ENCODE data around the gene ENAM. TPM values are rescaled to one million over a fixed set of nuclear protein-coding genes. Genes with fewer than 3 reads are reported as not detected.

The ENAM gene
- total RNA-seq, 1 donor from 2014 or later: not detected

DNA sequence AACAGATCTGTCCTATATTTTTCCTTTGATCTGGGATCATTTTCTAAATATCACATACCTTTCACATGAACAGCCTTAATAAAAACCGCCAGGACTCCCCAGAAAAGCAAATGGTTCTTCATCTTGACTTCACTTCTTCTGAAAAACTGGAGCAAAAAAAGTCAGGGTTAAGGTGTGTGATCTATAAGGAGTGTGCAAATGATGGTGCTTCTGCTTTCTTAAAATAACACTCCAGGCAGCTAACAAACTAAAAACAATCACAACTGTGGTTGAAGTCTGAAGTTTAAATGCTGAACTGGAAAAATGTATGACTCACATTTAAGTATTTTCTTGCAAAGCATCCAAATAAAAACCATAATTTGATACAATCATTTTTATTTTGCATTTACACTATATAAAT is 37.8 kb downstream of the ENAM start, which contains the start of gene JCHAIN:
JCHAIN (minus strand) TSS at position 140 of the 400 bp plus-strand sequence; CDS start at position 122, 18 bp downstream.
- no peak within 1 kb of the TSS for H3K4me3 ChIP-seq
- TF ChIP-seq, protein P1, sequence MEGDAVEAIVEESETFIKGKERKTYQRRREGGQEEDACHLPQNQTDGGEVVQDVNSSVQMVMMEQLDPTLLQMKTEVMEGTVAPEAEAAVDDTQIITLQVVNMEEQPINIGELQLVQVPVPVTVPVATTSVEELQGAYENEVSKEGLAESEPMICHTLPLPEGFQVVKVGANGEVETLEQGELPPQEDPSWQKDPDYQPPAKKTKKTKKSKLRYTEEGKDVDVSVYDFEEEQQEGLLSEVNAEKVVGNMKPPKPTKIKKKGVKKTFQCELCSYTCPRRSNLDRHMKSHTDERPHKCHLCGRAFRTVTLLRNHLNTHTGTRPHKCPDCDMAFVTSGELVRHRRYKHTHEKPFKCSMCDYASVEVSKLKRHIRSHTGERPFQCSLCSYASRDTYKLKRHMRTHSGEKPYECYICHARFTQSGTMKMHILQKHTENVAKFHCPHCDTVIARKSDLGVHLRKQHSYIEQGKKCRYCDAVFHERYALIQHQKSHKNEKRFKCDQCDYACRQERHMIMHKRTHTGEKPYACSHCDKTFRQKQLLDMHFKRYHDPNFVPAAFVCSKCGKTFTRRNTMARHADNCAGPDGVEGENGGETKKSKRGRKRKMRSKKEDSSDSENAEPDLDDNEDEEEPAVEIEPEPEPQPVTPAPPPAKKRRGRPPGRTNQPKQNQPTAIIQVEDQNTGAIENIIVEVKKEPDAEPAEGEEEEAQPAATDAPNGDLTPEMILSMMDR (IDR thresholded peaks at IDR 0.05): no peak
- no peak for TF ChIP-seq POLR2A (IDR thresholded peaks at IDR 0.05)
- TF ChIP-seq POLR2AphosphoS5 (IDR thresholded peaks at IDR 0.05; ENCODE audit: insufficient read depth in 1 of 2, low read depth in 1 of 2): no peak
- no peak for DNase-seq (ENCODE audit: extremely low spot score in 2 of 2)
- no peaks in the 10 kb centered on the region for H3K4me1 ChIP-seq
- H3K27ac ChIP-seq: no peak within 1 kb of the TSS
- H3K27me3 ChIP-seq: no peaks in the 10 kb centered on the region
- no peaks in the 10 kb centered on the region for H3K36me3 ChIP-seq
- no peaks in the 10 kb centered on the region for H3K9me3 ChIP-seq
- intact Hi-C loops (cut with DNase I): no loop called here

DNA sequence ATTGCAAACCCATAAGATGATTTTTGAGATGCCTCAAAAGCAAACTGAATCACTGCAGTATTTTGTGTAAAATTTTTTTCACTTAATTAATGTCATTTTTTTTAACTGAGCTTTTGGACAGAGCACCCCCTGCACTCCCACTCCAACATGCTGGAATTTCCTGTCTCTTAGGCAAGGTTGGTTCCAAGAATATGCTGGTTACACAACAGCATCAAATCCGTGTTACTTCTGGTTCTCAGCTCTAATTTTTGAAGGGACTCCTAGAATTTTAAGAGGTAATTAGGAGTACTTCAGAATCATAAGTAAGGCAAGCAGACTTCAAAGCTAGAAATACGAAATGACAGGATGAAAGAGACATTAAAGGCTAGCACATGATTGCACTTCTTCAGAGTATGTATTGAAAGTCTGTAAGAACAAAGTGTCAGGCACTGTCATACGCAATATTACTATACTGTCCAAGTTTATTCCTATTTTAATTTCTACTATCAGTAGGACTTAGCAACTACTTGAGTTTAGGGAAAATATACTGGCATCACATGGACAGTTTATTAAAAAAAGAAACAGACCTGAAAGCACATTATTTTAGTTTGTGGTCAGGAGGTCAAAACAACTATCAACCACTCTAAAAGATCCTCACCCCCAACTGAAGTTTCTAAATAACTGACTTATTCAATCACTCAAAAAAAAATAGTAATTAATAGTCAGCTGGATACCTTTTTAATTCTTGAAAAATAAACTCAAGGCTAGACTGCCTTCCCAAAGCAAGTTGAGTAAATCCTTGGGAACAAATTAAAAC is 39.4 kb downstream of the ENAM start:
- H3K36me3 ChIP-seq: no peaks in the 10 kb centered on the region
- H3K4me3 ChIP-seq: no peak overlapping the region
- TF ChIP-seq, protein P1 (IDR thresholded peaks at IDR 0.05): no peak
- TF ChIP-seq POLR2AphosphoS5 (IDR thresholded peaks at IDR 0.05; ENCODE audit: insufficient read depth in 1 of 2, low read depth in 1 of 2) (no peak), POLR2A (IDR thresholded peaks at IDR 0.05) (no peak)
- no peaks in the 10 kb centered on the region for H3K27me3 ChIP-seq
- no peak overlapping the region for H3K27ac ChIP-seq
- no peaks in the 10 kb centered on the region for H3K9me3 ChIP-seq
- H3K4me1 ChIP-seq: no peaks in the 10 kb centered on the region
- intact Hi-C loops (cut with DNase I): no loop called here
- no peak for DNase-seq (ENCODE audit: extremely low spot score in 2 of 2)

DNA sequence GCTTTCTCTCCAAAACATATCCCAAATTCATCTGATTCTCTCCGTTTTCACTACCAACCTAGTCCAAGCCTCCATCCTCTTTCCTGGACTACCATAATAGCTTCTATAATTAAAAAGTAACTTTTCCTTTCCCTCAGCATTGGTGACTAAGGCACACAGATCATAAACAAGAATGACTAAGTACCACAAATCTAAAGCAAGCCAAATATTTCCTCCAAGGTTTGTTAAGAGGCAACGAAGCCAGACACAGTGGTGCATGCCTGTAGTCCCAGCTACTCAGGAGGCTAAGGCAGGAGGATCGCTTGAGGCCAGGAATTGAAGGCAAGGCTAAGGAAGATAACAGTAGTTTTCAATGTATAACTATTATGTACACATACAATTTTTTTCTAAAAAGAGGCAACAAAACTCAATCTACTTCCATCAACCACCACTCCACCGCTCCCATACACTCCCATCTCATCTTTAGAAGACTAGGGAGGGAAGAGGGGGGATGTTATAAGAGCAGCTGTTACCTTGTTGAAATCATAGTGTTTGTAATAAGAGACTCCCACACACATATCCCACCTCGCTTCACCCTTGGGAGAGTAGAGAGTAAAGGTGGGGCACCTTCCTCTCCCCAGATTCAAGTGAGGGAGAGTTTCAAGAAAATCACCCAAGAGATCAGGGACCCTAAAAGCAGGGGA is 41.9 kb downstream of the ENAM start:
- Histone ChIP-seq H3K36me3 (no peaks in the 10 kb centered on the region), H3K4me3 (no peak overlapping the region), H3K27ac (no peak overlapping the region), H3K9me3 (no peaks in the 10 kb centered on the region), H3K27me3 (no peaks in the 10 kb centered on the region), H3K4me1 (no peaks in the 10 kb centered on the region)
- no peak for DNase-seq (ENCODE audit: extremely low spot score in 2 of 2)
- TF ChIP-seq, protein P1 (IDR thresholded peaks at IDR 0.05): no peak
- TF ChIP-seq POLR2AphosphoS5 (IDR thresholded peaks at IDR 0.05; ENCODE audit: insufficient read depth in 1 of 2, low read depth in 1 of 2): no peak
- TF ChIP-seq POLR2A (IDR thresholded peaks at IDR 0.05): no peak
- intact Hi-C loops (cut with DNase I): no loop called here

DNA sequence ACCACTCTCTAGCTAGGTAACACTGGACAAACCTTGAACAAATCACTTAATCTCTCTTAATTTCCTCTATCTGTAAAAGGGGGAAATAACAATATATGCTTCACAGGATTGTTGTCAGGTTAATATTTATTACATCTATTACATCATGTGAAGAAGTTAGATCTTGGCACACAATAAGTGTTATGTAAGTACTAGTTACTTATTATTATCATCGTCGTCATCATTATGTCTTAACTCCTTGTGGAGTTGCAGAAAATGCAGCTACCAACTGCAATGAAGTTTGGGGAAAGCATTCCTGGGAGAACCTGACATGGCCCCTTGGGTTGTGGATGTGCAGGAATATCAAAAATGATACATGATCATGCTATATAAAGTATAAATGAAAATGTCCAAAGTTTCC is 42.5 kb downstream of the ENAM start:
- Histone ChIP-seq H3K36me3 (no peaks in the 10 kb centered on the region), H3K27ac (no peak overlapping the region), H3K9me3 (no peaks in the 10 kb centered on the region), H3K4me1 (no peaks in the 10 kb centered on the region), H3K27me3 (no peaks in the 10 kb centered on the region), H3K4me3 (no peak overlapping the region)
- DNase-seq (ENCODE audit: extremely low spot score in 2 of 2): no peak
- TF ChIP-seq POLR2AphosphoS5 (IDR thresholded peaks at IDR 0.05; ENCODE audit: insufficient read depth in 1 of 2, low read depth in 1 of 2): no peak
- intact Hi-C loops (cut with DNase I): no loop called here

DNA sequence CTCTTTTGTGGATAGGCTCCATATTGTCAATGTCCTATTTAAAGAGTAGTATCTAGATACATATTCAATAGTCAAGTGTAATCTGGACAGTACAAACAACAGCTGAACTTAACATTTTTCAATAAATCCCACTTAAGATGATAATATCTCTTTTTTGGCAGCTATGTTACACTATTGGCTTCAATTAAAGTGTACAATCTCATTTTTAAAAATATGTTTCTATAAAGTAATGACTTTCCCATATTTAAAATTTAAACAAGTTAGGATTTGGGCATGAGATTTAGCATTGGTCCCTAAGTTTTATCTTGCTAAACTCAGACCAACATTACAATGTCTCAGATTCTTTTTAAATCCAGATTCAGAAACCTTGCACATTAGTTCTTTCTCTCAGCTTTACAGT is 45.6 kb downstream of the ENAM start:
- no peak for TF ChIP-seq POLR2A (IDR thresholded peaks at IDR 0.05)
- Histone ChIP-seq H3K4me3 (no peak overlapping the region), H3K9me3 (no peaks in the 10 kb centered on the region), H3K36me3 (no peaks in the 10 kb centered on the region), H3K4me1 (no peaks in the 10 kb centered on the region), H3K27me3 (no peaks in the 10 kb centered on the region), H3K27ac (no peak overlapping the region)
- DNase-seq (ENCODE audit: extremely low spot score in 2 of 2): no peak
- intact Hi-C loops (cut with DNase I): no loop called here

DNA sequence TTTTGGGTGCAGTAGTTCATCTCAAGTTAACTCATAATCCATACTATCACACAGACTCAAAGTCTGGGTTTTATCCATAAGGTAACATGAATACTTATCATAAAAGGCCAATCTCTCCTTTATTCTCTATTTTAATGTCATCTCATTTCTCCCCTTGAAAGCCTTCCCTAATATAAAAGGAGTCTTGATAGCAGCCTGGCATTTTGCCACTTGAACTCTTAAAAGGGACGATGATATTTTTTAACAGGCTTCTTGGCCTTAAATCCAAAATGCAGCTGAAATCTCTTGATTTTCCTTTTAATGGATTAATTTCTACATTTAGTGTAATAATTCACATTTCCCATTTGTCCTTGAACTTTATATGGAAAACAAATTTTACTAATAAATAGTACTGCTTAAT is 46.2 kb downstream of the ENAM start:
- intact Hi-C loops (cut with DNase I): no loop called here
- H3K27ac ChIP-seq: no peak overlapping the region
- no peak for DNase-seq (ENCODE audit: extremely low spot score in 2 of 2)
- TF ChIP-seq POLR2A (IDR thresholded peaks at IDR 0.05): no peak
- TF ChIP-seq, protein P1 (IDR thresholded peaks at IDR 0.05): no peak
- no peak for TF ChIP-seq POLR2AphosphoS5 (IDR thresholded peaks at IDR 0.05; ENCODE audit: insufficient read depth in 1 of 2, low read depth in 1 of 2)
- no peaks in the 10 kb centered on the region for H3K36me3 ChIP-seq
- H3K27me3 ChIP-seq: no peaks in the 10 kb centered on the region
- H3K4me1 ChIP-seq: no peaks in the 10 kb centered on the region
- H3K9me3 ChIP-seq: no peaks in the 10 kb centered on the region
- no peak overlapping the region for H3K4me3 ChIP-seq

Measured in vagina (tissue), 2 donors.